Measurements from ENCODE around the gene ZNF429.

DNA sequence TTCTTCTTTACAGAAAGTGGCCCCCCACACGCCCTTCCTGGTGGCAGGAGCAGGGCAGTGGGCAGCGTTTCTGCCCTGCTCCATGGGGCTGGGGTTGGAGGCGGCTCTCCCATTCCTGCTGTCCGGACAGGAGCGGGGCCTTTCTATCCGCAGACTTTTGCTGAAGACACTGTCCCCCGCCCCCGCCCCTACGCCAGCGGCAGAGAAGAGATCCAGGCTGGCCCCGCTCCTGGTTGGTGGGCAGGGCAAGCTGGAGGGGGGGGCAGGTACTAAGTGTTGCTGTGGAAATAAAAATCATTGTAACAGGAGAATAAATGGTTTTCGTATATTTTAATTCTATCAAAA lies 81.7 kb downstream of the ZNF429 start:
- TF ChIP-seq POLR2AphosphoS5 (IDR thresholded peaks at IDR 0.05; ENCODE audit: insufficient read depth, low read depth, low read length) (no peak), EZH2 (IDR thresholded peaks at IDR 0.05; ENCODE audit: borderline replicate concordance, low read depth, low read length, severe bottlenecking) (no peak)
- TF ChIP-seq, protein P1, sequence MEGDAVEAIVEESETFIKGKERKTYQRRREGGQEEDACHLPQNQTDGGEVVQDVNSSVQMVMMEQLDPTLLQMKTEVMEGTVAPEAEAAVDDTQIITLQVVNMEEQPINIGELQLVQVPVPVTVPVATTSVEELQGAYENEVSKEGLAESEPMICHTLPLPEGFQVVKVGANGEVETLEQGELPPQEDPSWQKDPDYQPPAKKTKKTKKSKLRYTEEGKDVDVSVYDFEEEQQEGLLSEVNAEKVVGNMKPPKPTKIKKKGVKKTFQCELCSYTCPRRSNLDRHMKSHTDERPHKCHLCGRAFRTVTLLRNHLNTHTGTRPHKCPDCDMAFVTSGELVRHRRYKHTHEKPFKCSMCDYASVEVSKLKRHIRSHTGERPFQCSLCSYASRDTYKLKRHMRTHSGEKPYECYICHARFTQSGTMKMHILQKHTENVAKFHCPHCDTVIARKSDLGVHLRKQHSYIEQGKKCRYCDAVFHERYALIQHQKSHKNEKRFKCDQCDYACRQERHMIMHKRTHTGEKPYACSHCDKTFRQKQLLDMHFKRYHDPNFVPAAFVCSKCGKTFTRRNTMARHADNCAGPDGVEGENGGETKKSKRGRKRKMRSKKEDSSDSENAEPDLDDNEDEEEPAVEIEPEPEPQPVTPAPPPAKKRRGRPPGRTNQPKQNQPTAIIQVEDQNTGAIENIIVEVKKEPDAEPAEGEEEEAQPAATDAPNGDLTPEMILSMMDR (IDR thresholded peaks at IDR 0.05; ENCODE audit: extremely low read depth in 1 of 2, insufficient read depth in 1 of 2, low read depth in 1 of 2, low read length in 2 of 2) = no peak

All from endothelial cell of umbilical vein (primary cell).